Karpas-422 (cell line): ENCODE measurements around the gene DPYSL5. TPM values are rescaled to one million over a fixed set of nuclear protein-coding genes. Genes with fewer than 3 reads are reported as not detected.
"Not testable (repeated sequence)": the region's sequence is repeated elsewhere in the genome, so short reads cannot be mapped to it uniquely, and the experiment has no call there.

Source experiments
- DNase-seq: peaks from one replicate; pipeline ENCODE4 v3.0.0-alpha.2; 2015
- H2AFZ ChIP-seq: fragments of 200-600 bp; sonication (generic); 2 replicates; pipeline ENCODE4 v1.6.1; 2014; ENCODE audit warnings: antibody characterized with exemption, low read length, mixed read lengths
- H3K27ac ChIP-seq: fragments of 200-600 bp; sonication (generic); 2 replicates; pipeline ENCODE4 v1.5.1; 2014; ENCODE audit warnings: mild to moderate bottlenecking, low read length, moderate library complexity
- H3K27me3 ChIP-seq: fragments of 200-600 bp; sonication (generic); 2 replicates; pipeline ENCODE4 v1.6.1; 2014; ENCODE audit warnings: low read length, mixed read lengths
- H3K36me3 ChIP-seq: fragments of 200-600 bp; sonication (generic); 2 replicates; pipeline ENCODE4 v1.6.1; 2014; ENCODE audit warnings: low read length, mixed read lengths; ENCODE audit not compliant: insufficient read depth
- H3K4me1 ChIP-seq: fragments of 200-600 bp; sonication (generic); 2 replicates; pipeline ENCODE4 v1.6.1; 2014; ENCODE audit warnings: mild to moderate bottlenecking, low read length, mixed read lengths
- H3K4me2 ChIP-seq: fragments of 200-600 bp; sonication (generic); 2 replicates; pipeline ENCODE4 v1.6.1; 2014; ENCODE audit warnings: low read length, low read depth, mild to moderate bottlenecking; ENCODE audit not compliant: poor library complexity, severe bottlenecking
- H3K4me3 ChIP-seq: fragments of 200-600 bp; sonication (generic); 2 replicates; pipeline ENCODE4 v1.5.1; 2014; ENCODE audit warnings: mild to moderate bottlenecking, antibody characterized with exemption, low read length, mixed read lengths
- H3K79me2 ChIP-seq: fragments of 200-600 bp; sonication (generic); 2 replicates; pipeline ENCODE4 v1.6.1; 2014; ENCODE audit warnings: mild to moderate bottlenecking, low read length, mixed read lengths
- H3K9ac ChIP-seq: fragments of 200-600 bp; sonication (generic); 2 replicates; pipeline ENCODE4 v1.6.0; 2014; ENCODE audit warnings: low read length
- H3K9me2 ChIP-seq: fragments of 200-600 bp; sonication (generic), shearing (Covaris generic); replicated peaks from 2 replicates; pipeline ENCODE4 v1.6.0; 2014; ENCODE audit warnings: mild to moderate bottlenecking, low read length, moderate library complexity; ENCODE audit not compliant: insufficient read depth
- H3K9me3 ChIP-seq: fragments of 300-700, 200-600 bp; sonication (generic); 2 replicates; pipeline ENCODE4 v1.6.1; 2014; ENCODE audit warnings: low read length, mixed read lengths
- H4K20me1 ChIP-seq: fragments of 200-600 bp; sonication (generic); 2 replicates; pipeline ENCODE4 v1.6.1; 2014; ENCODE audit warnings: mild to moderate bottlenecking, antibody characterized with exemption, low read length, low read depth; ENCODE audit not compliant: insufficient read depth
- total RNA-seq: library from RNA; depleted of rRNA; stranded (reverse); fragments of >200 nt; shearing (Covaris generic); gene quantifications from 2 replicates; pipeline ENCODE4 v1.2.3, GENCODE V29; 2014; ENCODE audit warnings: low replicate concordance

The DPYSL5 gene
- total RNA-seq, 1 experiment from 2014 or later: not detected

GRCh38 chr2:26811791-26812694, 35.9 kb upstream of the DPYSL5 start:
- H3K4me2 ChIP-seq: no peak overlapping the region
- H4K20me1 ChIP-seq: no peaks in the 10 kb centered on the region
- H3K36me3 ChIP-seq: no peaks in the 10 kb centered on the region
- H2AFZ ChIP-seq: no peak overlapping the region
- no peak overlapping the region for H3K9ac ChIP-seq
- H3K27ac ChIP-seq: no peak overlapping the region
- H3K79me2 ChIP-seq: no peaks in the 10 kb centered on the region
- H3K4me3 ChIP-seq: no peak overlapping the region
- DNase-seq: no peak
- no peaks in the 10 kb centered on the region for H3K9me3 ChIP-seq
- no peaks in the 10 kb centered on the region for H3K9me2 ChIP-seq
- H3K27me3 ChIP-seq: no peaks in the 10 kb centered on the region
- no peaks in the 10 kb centered on the region for H3K4me1 ChIP-seq

GRCh38 chr2:26812731-26813130, 35.2 kb upstream of the DPYSL5 start:
- Histone ChIP-seq H3K79me2 (no peaks in the 10 kb centered on the region), H3K9me3 (no peaks in the 10 kb centered on the region), H2AFZ (no peak overlapping the region), H3K27ac (no peak overlapping the region), H4K20me1 (no peaks in the 10 kb centered on the region), H3K4me2 (no peak overlapping the region), H3K36me3 (no peaks in the 10 kb centered on the region), H3K9ac (no peak overlapping the region), H3K9me2 (no peaks in the 10 kb centered on the region), H3K27me3 (no peaks in the 10 kb centered on the region), H3K4me3 (no peak overlapping the region), H3K4me1 (no peaks in the 10 kb centered on the region)
- DNase-seq: no peak

- not testable (repeated sequence) for H3K9me3 ChIP-seq, H3K36me3 ChIP-seq, DNase-seq, H3K27me3 ChIP-seq, H3K4me2 ChIP-seq, H3K27ac ChIP-seq, H2AFZ ChIP-seq, H3K79me2 ChIP-seq, H3K9ac ChIP-seq, H4K20me1 ChIP-seq, H3K4me3 ChIP-seq, H3K9me2 ChIP-seq, H3K4me1 ChIP-seq
Measured at GRCh38 chr2:26814072-26814765, 33.7 kb upstream of the DPYSL5 start.

GRCh38 chr2:26816893-26817292, 31.0 kb upstream of the DPYSL5 start:
- no peak for DNase-seq
- Histone ChIP-seq H4K20me1 (no peaks in the 10 kb centered on the region), H3K27ac (no peak overlapping the region), H3K79me2 (no peaks in the 10 kb centered on the region), H3K27me3 (no peaks in the 10 kb centered on the region), H3K9ac (no peak overlapping the region), H3K36me3 (no peaks in the 10 kb centered on the region), H3K4me3 (no peak overlapping the region), H2AFZ (no peak overlapping the region), H3K9me3 (no peaks in the 10 kb centered on the region), H3K9me2 (no peaks in the 10 kb centered on the region), H3K4me1 (no peaks in the 10 kb centered on the region), H3K4me2 (no peak overlapping the region)

- no peak overlapping the region for H3K4me3 ChIP-seq
- no peaks in the 10 kb centered on the region for H3K27me3 ChIP-seq
- H3K36me3 ChIP-seq: no peaks in the 10 kb centered on the region
- no peaks in the 10 kb centered on the region for H3K79me2 ChIP-seq
- H3K4me2 ChIP-seq: no peak overlapping the region
- no peaks in the 10 kb centered on the region for H4K20me1 ChIP-seq
- H2AFZ ChIP-seq: no peak overlapping the region
- no peak for DNase-seq
- H3K27ac ChIP-seq: no peak overlapping the region
- no peaks in the 10 kb centered on the region for H3K9me3 ChIP-seq
- 0 out of 2 replicates have a peak, but pooled peaks cover 2% of the 10 kb centered on the region for H3K4me1 ChIP-seq
- H3K9me2 ChIP-seq: no peaks in the 10 kb centered on the region
- no peak overlapping the region for H3K9ac ChIP-seq
Measured at GRCh38 chr2:26818255-26818654, 29.7 kb upstream of the DPYSL5 start.

GRCh38 chr2:26818972-26819371, 29.0 kb upstream of the DPYSL5 start:
- H4K20me1 ChIP-seq: no peaks in the 10 kb centered on the region
- 0 out of 2 replicates have a peak, but pooled peaks cover 2% of the 10 kb centered on the region for H3K4me1 ChIP-seq
- no peaks in the 10 kb centered on the region for H3K9me2 ChIP-seq
- no peak overlapping the region for H3K9ac ChIP-seq
- H3K79me2 ChIP-seq: no peaks in the 10 kb centered on the region
- H2AFZ ChIP-seq: no peak overlapping the region
- DNase-seq: no peak
- no peak overlapping the region for H3K4me3 ChIP-seq
- no peak overlapping the region for H3K4me2 ChIP-seq
- no peaks in the 10 kb centered on the region for H3K9me3 ChIP-seq
- no peak overlapping the region for H3K27ac ChIP-seq
- no peaks in the 10 kb centered on the region for H3K36me3 ChIP-seq
- no peaks in the 10 kb centered on the region for H3K27me3 ChIP-seq

- Histone ChIP-seq H3K4me3 (no peak overlapping the region), H3K9me2 (no peaks in the 10 kb centered on the region), H3K4me2 (no peak overlapping the region), H3K9ac (no peak overlapping the region), H3K36me3 (no peaks in the 10 kb centered on the region), H3K9me3 (no peaks in the 10 kb centered on the region), H2AFZ (no peak overlapping the region), H3K27me3 (no peaks in the 10 kb centered on the region), H3K4me1 (0 out of 2 replicates have a peak, but pooled peaks cover 2% of the 10 kb centered on the region), H3K27ac (no peak overlapping the region), H4K20me1 (no peaks in the 10 kb centered on the region), H3K79me2 (no peaks in the 10 kb centered on the region)
- DNase-seq: no peak
Measured at GRCh38 chr2:26820932-26821331, 27.0 kb upstream of the DPYSL5 start.

GRCh38 chr2:26822877-26823276, 25.1 kb upstream of the DPYSL5 start:
- H3K9me3 ChIP-seq: no peaks in the 10 kb centered on the region
- no peak for DNase-seq
- H3K36me3 ChIP-seq: no peaks in the 10 kb centered on the region
- no peaks in the 10 kb centered on the region for H4K20me1 ChIP-seq
- no peaks in the 10 kb centered on the region for H3K27me3 ChIP-seq
- H3K4me3 ChIP-seq: no peak overlapping the region
- no peak overlapping the region for H3K27ac ChIP-seq
- no peaks in the 10 kb centered on the region for H3K79me2 ChIP-seq
- 0 out of 2 replicates have a peak, but pooled peaks cover 2% of the 10 kb centered on the region for H3K4me1 ChIP-seq
- H3K9ac ChIP-seq: no peak overlapping the region
- no peak overlapping the region for H3K4me2 ChIP-seq
- no peaks in the 10 kb centered on the region for H3K9me2 ChIP-seq
- H2AFZ ChIP-seq: no peak overlapping the region
